ENCODE measurements around the gene PPP2CA. TPM values are rescaled to one million over a fixed set of nuclear protein-coding genes. Genes with fewer than 3 reads are reported as not detected.
A peak's percentile ranks its signal among the peaks of the same experiment; 100 is the strongest.
"Not testable (repeated sequence)": the region's sequence is repeated elsewhere in the genome, so short reads cannot be mapped to it uniquely, and the experiment has no call there.

Gene PPP2CA
- total RNA-seq, 1 donor from 2014 or later: 123 TPM

DNA sequence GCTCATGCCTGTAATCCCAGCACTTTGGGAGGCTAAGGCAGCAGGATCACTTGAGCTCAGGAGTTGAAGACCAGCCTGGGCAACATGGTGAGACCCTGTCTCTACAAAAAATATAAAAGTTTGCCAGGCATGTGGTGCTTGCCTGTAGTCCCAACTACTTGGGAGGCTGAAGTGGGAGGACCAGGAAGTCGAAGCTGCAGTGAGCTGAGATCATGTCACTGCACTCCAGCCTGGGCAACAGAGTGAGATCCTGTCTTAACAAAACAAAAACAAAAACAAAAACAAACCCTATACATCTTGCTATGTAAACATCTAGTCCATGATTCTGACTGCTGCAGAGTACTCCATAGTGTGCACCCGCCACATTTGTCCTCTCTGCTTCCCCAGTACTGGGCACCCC lies 19.8 kb upstream of the PPP2CA start:
- no peak for DNase-seq (ENCODE audit: low spot score)

DNA sequence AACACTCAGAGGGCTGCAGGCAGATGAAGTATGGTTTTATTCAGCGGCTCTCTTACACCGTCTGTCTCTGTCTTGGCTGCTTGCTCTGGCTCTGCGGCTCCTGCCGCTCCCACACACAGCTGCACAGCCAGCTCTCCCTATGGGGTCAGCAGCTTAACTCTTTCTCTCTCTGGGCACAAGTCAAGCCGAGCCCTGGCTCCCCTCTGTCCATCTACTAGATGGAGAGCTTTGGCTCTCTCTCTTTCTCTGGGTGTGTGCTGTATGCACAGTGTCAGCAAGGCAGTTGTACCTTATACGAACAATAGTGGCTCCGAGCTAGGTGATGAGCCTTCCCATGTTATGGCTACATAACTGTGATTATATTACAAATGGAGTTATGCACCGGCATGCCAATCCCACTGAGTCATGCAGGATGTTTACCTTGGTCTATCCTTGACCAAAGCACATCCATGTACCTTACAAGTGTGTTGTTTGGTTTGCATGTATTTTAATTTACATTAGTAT lies 19.3 kb upstream of the PPP2CA start:
- no peak for DNase-seq (ENCODE audit: low spot score)

DNA sequence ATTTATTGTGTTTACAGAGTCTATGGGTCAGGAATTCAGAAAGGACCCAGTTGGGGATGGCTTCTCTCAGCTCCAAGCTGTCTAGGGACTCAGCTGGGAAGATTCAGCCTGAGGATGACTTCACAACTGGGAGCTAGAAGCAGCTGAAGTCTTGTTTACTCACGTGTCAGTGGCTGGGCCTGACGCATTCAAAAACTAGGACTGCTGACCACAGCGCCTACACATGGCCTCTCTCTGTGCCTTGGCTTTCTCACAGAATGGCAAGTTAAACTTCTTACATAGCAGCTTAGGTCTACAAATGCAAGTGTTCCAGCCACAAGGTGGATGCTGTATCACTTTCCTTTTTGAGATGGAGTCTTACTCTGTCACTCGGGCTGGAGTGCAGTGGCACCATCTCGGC lies 16.3 kb upstream of the PPP2CA start:
- no peak for DNase-seq (ENCODE audit: low spot score)

DNA sequence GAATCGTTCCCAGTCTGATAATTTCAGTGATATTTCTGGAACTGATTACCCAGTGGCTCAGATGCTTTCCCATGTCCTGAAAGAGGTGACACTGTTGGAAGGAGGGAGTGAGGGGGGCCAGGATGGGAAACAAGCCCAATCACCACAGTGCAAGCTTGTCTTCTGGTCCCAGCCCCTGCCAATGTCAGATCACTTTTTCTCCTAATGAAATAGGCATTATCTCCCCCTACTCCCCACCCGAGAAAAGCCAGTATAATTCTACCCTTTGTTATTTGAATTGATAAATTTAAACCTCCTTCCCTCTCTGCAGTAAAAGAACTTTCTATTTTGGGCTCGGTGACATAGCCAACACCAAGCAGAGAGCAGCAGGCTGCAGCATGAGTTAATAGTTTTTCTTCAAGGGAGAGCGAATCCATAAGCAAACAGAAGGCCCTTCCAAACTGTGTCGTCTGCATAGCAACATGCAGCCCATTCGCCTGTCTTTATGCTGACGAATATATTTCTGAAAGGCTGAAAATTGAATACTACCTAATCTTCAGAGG lies 14.6 kb upstream of the PPP2CA start:
- DNase-seq (ENCODE audit: low spot score): no peak

DNA sequence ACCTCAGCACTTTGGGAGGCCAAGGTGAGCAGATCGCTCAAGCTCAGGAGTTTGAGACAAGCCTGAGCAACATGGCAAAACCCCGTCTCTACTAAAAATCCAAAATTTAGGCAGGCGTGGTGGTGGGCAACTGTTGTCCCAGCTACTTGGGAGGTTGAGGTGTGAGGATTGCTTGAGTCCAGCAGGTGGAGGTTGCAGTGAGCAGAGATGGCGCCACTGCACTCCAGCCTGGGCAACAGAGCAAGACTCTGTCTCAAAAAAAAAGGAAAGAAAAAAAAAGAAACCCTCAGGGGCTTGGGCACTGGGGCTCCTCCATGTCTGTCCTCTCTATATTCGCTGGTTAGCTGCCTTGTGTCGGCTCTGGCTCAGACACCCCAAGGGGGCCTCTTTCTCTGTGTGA lies 10.9 kb upstream of the PPP2CA start:
- no peak for DNase-seq (ENCODE audit: low spot score)

DNA sequence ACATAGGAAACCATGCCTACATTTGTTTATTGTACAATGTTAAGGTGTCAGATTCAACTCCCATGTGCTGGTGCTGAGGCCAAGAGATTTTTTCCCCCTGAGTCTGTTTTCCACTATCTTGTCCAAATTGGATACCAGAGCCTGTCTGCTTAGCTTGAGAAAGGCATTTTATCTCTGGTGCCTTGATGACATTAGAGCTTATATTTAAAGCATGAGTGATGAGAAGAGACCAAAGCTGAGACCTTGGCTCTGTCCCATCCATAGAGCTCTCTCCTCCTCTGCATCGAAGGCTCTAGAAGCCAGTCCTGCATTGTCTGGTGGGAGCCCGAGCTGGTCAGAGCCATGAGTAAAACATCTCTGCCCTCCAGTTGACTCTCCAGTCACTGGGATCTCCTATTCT lies 10.4 kb upstream of the PPP2CA start:
- DNase-seq (ENCODE audit: low spot score): no peak

DNA sequence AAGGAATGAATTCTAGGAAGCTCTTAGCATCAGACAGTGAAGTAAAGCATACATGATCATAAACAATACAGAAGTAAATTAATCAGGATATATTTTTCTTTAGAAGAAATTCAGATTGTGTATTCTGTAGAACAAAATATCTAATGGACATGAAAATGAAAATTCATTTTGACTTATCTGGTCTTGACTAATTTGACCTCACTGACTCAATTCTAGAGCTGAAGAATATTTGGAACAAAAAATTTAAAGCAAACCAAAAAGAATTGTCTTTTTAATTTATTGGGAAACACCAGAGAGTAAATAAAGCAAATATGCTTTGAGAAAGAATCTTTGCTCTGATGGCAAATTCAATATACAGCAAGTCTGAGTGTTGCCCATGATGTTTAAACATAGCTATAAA lies 2.8 kb upstream of the PPP2CA start:
- DNase-seq (ENCODE audit: low spot score): no peak

DNA sequence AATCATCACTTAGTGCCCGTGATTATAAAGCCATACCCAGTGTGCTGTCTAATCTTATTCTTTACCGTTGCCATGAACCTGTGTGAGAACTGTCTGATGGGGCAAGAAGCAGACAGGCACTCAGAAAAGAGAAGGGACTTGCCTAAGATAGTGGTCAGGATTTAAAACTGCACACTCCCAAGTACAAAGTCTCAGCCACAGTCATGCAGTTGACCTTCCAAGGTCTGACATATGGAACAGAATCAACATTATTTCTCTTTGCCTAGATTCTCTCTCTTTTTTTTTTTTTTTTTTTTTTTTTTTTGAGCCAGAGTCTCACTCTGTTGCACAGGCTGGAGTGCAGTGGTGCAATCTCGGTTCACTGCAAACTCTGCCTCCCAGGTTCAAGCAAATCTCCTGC lies 1.9 kb upstream of the PPP2CA start:
- DNase-seq (ENCODE audit: low spot score): no peak

DNA sequence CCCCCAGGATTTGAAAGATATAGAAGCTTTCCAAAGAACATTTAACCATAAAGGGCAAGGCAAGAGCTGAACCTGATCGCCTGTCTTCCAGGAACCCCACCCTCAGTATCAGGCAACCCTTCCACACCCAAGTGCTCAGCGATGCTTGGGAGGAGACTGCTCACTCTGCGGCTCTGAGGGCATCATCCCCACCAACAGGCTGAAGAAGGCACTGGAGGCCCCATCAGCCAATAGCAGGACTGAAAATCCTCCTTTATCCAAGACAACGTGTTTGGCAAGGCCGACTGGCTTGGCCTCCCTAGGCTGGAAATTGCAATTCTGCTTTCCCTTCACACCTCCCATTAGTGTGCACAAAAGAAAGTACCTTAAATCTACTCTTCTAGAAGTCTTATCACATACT lies 1.4 kb upstream of the PPP2CA start:
- no peak for DNase-seq (ENCODE audit: low spot score)

DNA sequence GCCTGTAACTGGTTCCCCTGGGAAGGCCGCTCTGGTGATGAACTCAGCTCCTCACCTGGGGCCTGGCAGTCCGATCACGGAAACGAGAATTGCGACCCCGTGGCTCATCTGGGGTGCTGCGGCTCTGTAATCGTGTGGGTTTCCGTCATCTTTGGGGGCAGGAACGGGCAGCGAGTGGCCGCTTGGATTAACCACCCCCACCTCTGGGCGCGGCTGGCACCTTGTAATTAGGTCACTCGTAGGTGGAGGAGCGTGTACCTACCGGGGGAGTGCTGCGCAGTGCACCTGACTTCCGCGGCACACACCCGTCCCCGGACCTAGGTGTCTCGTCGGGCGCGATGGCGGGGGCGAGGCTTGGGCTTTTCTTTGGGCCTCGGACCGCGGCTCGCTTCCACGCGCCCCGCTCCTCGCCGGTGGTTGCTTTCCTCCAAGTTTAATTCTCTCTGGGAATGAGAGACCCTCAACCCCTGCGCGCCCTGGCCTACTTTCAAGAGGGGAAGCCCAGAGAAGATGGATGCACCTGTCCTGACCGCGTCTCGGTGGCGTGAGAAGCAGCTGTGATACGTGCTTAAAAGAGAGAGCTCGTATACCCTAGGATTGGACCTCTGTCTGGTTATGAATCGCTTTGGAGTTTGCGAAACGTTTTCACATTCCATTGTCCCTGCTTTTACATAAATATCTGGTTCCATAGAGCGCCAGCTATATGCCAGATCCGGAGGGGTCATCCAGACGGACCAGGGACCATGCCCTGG lies 744 bp upstream of the PPP2CA start:
- peak; percentile 90 for DNase-seq (ENCODE audit: low spot score)

DNA sequence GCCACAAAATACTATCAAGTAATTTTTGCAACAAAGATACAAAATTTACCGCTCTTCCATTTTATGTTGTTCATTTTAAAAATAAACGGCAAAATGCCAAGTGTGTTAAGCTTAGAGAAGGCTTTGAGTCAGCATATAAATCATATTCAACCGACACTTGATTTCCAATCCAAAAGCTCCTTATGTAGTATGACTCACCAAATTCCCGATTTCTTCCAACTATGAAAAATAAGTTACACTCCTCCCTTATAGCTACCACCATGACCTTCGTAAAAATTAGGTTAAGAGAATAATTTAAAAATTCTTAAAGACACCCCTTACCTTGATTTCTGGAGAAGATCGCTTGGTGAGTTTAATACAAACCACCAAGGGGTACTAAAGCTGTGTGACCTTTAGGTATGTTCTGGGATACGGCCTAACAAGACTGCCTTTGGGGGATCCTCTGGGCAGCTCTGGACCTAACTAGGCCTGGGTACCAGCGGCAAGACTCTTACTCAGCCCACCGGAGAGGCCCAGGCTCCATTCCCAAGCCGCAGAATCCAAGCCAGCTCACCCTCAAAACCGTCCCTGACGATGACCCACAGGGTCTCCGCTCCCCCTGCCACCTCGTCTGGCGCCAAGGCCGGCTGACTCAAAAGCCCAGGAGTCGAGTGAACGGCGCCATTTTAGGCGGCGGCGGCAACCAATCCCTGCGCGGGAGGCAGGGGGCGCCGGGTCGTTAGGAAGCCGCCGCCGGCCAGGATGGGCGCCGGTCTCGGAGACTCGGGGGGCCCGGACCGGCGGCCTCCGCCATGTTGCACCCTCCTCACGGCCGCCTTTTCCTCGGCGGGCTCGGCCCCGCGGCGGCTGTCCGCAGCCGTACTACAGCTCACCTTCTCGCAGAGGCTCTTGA lies 739 bp downstream of the PPP2CA start:
- DNase-seq (ENCODE audit: low spot score): peak; percentile 92

DNA sequence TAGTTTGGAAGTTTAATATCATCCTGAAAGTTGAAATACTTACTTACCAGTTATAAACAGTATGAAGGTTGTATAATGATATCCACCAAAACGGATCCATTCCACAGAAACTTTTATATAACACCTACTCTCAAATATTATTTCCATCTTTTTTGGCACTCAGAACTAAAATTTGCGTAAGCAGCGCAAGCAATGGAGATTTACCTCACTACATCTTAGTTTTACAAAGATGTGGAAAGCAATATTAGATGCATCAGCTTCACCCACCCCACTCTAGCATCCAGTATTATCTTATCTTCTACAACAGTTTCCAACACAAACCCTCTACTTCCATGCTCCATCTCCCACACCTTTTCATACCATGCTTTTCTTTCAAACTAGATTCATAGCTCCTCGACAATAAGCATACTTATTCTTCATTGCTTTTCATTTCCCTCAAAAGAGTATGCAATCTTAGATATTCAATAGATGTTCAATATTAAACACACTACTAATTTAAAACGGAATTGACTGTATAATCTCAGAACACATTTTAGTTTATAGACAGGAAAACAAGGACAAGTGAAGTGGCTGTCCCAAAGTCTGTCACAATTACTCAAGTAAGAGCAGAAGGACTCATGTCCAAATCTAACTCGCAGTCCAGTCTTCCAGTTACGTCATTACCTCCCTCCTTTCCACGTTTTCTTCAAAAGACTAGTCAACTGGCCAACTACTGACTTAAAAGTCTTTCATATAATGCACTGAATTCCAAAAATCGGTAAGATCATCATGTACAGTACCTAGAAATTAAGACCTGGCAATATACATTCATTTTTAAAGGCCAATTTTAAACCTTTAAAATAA lies 2.2 kb downstream of the PPP2CA start:
- DNase-seq (ENCODE audit: low spot score): no peak

DNA sequence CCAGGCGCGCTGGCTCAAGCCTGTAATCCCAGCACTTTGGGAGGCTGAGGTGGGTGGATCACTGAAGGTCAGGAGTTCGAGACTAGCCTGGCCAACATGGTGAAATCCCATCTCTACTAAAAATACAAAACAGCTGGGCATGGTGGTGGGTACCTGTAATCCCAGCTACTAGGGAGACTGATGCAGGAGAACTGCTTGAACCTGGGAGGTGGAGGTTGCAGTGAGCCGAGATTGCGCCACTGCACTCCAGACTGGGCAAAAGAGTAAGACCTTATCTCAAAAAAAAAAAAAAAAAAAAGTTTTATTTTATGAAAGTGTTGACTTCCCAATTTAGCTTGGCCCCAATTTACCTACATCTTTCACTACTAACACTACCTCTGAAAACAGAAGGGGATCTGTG lies 4.2 kb downstream of the PPP2CA start:
- not testable (repeated sequence) for DNase-seq (ENCODE audit: low spot score)

DNA sequence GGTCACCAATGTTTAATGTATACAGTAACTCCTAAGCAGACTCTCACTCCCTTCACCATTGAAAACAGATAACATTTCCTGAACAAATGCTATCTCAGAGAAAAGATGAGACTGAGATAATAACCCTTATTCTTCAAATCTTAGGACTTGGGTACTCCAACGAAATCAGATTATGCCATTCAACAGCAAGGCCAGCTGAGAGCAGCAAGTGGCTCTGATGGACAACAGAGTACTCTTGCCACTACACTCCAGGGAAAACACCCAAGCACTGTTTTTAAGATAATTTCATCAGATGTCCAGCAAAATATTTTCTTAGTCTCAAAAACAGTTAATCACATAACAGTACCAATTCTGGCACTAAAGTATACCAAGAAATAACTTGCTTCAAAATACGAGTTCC lies 10.1 kb downstream of the PPP2CA start:
- no peak for DNase-seq (ENCODE audit: low spot score)

DNA sequence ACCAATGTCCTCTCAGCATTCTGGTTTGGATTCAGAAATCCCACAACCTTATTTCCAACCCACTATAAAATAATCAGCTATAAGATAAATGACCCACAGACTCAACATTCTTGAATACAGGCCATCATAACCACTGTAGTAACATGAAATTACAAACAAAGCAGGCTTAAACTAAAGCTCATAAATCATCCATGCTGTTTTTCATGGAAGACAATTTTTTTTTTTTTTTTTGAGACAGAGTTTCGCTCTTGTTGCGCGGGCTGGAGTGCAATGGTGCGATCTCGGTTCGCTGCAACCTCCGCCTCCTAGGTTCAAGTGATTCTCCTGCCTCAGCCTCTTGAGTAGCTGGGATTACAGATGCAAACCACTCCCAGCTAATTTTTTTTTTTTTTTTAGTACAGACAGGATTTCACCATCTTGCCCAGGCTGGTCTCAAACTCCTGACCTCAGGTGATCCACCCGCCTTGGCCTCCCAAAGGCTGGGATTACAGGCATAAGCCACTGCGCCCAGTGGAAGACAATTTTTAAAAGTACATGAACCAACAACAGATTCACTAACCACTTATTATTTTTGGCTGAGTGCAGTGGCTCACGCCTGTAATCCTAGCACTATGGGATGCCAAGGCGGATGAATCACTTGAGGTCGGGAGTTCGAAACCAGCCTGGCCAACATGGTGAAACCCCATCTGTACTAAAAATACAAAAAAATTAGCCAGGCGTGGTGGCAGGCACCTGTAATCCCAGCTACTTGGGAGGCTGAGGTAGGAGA lies 14.4 kb downstream of the PPP2CA start:
- DNase-seq (ENCODE audit: low spot score): not testable (repeated sequence)

DNA sequence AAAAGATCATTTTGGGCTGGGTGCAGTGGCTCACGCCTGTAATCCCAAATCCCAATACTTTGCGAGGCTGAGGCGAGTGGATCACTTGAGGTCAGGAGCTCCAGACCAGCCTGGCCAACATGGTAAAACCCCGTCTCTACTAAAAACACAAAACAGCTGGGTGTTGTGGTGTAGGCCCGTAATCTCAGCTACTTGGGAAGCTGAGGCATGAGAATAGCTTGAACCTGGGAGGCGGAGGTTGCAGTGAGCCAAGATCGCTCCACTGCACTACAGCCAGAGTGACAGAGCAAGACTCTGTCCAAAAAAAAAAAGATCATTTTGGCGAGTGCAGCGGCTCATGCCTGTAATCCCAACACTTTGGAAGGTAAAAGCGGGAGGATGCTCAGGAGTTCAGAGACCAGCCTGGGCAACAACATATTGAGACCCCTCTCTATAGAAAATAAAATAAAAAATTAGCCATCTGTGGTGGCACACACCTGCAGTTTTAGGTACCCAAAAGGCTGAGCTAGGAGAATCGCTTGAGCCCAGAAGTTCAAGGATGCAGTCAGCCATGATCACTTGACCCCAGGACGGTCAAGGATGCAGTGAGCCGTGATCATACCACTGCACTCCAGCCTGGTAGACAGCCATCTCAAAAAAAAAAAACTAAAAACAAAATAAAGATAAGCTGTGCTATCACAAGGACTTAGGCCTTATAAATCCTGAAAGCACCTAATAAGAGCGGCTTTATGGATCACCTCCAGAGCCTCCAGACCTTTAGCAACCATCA lies 16.2 kb downstream of the PPP2CA start:
- no peak for DNase-seq (ENCODE audit: low spot score)

DNA sequence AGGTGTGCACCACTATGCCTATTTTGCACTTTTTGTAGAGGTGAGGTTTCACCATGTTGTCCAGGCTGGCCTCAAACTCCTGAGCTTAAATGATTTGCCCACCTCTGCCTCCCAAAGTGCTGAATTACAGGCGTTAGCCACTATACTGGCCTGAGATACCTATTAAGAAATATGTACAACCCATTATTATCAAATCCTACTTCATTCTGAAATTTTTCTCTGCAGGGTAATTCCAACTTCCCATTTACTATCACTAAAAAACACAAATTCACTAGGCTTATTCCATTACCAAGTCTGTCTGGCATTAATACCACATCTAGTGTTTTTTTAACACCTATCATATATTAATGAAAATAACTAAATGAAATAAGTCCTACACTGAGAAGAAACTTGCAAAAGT lies 18.2 kb downstream of the PPP2CA start:
- DNase-seq (ENCODE audit: low spot score): no peak

DNA sequence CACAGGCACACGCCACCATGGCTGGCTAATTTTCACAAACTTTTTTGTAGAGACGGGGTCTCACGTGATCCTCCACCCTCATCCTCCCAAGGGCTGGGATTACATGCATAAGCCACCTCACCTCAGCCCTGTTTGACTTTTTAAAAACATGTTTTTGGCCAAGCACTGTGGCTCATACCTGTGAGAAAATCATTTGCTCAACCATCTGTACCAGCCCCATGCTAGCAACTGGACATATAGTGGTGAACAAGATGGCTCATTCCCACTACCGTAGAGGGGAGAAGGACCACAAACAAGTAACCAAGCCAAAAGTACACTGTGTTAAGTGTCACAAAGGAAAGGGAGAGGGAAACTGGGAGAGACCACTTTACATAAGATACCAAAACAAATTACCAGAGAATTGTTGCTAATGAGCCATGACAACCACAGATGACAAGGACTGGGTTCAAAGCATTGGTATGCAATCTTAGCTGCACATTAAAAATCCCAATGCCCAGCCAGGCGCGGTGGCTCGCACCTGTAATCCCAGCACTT lies 19.2 kb downstream of the PPP2CA start:
- DNase-seq (ENCODE audit: low spot score): no peak

DNA sequence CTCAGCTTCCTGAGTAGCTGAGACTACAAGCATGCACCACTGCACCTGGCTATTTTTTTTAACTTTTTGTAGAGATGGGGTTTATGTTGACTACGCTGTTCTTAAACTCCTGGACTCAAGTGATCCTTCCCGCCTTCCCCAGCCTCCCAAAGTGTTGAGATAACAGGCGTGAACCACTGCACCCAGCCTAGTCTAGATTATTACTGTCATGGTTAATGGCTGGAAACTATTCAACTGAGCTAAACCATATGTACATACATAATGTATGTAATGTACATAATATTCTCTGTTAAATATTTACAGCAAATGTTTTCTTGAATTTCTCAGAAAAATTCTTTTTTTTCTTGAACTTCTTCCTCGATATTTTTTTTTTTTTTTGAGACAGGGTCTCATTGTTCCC lies 21.3 kb downstream of the PPP2CA start:
- no peak for DNase-seq (ENCODE audit: low spot score)

Data from mesenteric fat pad (tissue), 1 donor.